Stimulated activated CD4-positive, alpha-beta T cell treated with anti-CD3 and anti-CD28 coated beads, Interleukin-4, amount 100 ng/mL, for 1 hour (primary cell): ENCODE measurements around the gene KLHDC7B.
"Not testable (repeated sequence)": the region's sequence is repeated elsewhere in the genome, so short reads cannot be mapped to it uniquely, and the experiment has no call there.

Experiments used
- DNase-seq: peaks from one replicate; pipeline ENCODE4 v3.0.0-alpha.2; 2020

KLHDC7B gene

DNA sequence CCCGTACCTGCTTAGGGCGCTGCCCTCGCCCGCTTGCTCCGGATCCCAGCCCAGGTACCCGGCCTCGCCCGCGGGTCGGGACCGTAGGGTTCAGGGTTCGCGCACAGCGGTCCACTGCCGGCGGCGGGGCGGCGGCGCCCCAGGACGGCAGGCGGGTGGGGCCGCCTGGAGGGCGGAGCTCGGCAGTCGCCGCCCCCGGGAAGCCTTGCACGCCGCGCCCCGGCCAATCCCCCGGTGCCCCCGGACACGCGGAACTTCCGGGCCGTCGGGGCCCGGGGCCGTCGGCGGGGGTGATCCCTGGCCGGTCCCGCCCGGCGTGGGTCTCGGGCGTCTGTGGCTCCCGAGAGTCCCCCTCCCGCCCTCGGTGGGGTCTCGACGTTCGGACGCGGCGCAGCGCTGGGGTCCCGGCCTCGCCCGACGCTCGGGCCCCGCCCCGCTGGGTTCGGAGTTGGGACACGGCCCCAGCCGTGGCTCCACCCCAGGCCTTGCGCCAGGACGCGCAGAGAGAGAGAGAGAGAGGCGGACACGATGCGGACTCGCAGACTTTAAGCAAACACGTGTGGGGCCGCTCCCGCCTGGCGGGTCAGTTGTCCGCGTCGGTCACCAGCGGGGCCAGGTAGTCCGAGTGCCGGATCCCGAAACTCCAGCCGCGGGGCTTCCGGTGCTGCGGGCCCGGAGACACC is 15.7 kb upstream of the KLHDC7B start, which contains the start of gene TYMP:
Gene TYMP (minus strand): TSS at position 116 of the 683 bp plus-strand sequence. CDS start 303 bp downstream, outside the sequence.
- DNase-seq, result peak; percentile 76

DNA sequence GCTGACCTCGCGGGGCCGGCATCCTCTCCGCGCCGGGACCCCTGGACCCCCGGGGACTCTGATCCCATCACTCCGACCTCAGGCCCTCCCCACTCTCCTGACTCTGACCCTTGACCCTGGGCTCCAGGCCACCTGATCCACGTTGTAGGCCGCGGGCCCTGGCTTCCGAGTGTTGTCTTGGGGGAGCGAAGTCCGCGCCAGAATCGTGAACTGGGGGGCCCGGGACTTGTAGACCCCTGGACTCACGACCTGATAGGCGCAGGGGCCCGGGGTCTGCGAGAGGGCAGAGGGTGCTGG is 15.2 kb upstream of the KLHDC7B start:
- no peak for DNase-seq

DNA sequence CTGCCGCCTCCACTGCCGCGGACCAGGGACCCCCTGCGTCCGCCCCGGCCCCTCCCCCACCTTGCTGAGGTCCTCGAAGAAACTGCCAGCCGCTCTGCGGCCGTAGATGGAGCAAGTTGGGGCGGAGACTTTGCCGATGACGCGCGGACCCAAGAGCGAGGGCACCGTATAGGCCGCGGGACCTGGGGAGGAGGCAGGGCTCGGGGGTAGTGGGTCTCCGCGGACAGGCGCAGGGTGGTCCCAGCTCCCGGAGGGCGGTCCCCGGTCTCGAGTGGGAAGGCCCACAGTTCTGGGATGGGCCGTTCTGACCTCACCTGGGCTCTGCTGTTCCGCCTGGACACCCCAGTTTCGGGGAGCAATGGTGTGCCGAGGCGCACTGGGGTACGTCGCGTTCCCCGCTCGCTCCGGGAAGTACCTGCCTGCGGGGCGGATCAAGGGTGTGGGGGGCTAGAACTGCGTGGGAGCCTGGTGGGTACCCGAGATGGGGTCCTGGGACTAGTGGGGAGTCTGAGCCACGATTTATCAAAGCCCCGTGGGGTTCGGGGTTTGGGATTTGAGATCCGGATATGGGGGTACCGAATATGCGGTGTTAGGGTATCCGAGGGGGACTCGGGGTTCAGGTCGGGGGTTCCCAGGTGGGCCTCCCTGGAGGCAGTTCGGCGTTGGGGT is 14.7 kb upstream of the KLHDC7B start:
- peak; percentile 84 for DNase-seq

DNA sequence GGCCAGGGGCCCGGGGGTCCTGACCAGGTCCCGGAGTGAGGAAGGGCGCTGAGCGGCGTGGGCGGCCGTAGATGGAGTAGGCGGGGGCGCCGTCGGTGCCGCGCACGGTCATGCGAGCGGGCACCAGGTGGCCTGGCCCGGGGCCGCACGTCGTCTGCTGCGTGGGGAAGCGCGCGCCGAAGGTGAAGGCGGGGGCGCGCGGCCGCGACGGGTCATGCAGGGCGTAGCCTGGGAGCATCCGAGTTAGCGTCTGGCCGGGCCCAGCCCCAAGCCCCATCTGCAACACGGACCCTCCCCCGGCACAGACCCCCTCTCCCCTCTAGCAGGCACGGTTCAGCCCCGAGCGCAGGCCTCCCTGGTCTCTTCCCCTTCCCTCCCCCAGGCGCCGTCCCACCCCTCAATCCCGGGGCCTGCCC is 14.1 kb upstream of the KLHDC7B start:
- DNase-seq, result peak; percentile 75

DNA sequence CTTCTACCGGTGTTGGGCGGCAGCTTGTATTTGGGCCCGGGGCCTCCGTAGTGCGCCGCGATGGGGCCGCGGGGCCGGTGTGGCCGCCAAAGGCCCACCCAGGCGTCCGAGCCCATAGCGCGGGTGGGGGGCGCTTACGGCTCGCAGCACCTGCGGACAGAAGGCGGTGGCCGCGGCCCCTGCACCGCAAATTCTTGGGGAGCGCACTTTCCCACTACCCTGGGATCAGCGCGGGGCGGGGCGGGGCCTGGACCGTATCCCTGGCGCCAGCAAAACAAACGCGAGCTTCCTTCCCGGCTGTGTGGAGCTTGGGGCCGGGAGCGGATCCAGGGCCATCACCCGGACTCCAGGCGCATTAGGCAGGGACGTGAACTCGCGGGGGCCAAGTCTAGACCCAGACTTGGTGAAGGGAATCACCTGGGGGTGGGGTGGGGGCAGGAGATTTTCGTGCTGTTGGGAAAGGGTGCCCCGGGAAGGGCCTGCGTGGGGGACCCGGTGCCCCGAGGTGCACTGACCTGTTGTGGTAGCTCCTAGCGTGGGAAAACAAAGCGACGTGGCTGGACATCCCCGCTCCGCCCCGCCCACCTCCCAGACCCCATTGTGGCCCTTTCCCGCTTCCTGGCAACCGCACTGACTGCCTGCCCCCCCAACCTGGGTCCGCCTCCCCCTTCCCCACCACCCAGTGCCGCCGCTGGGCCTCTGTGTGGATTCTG is 13.6 kb upstream of the KLHDC7B start:
- DNase-seq, result no peak

GRCh38 chr22:50532824-50533796 is 12.6 kb upstream of the KLHDC7B start:
- no peak for DNase-seq

DNA sequence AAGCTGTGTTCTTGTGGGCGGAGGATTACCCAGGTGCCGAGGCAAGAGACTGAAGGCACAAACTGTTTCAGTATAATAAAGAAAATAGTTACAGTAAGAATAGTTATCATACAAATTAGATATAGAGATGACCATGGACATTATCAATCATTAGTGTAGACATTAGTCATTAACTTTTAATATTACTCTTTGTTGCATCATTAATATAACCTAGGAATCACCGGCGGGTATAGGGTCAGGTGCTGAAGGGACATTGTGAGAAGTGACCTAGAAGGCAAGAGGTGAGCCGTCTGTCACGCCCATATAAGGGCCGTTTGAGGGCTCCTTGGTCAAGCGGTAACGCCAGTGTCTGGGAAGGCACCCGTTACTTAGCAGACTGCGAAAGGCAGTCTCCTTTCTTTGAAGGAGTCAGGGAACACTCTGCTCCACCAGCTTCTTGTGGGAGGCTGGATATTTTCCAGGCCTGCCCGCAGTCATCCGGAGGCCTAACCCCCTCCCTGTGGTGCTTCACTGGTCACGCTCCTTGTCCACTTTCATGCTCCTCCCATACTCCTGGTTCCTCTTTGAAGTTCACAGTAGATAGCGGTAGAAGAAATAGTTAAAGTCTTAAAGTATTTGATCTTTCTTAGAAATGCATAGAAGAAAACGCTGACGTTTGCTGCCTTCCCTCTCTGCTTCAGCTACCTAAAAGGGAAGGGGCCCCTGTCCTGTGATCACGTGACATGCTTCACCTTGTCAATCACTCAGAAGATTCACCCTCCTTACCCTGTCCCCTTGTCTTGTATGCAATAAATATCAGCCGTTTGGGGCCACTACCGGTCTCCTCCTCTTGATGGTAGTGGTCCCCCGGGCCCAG is 11.6 kb upstream of the KLHDC7B start:
- not testable (repeated sequence) for DNase-seq

DNA sequence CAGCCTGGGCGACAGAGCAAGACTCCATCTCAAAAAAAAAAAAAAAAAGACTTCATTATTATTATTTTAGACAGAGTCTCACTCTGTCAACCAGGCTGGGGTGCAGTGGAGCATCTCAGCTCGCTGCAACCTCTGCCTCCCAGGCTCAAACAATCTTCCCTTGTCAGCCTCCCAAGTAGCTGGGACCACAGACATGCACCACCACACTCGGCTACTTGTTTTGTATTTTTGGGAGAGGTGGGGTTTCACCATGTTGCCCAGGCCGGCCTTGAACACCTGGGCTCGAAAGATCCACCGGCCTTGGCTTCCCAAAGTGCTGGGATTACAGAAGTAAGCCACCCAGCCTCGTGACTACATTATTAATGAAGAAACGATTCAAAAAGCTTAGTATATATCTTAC is 10.6 kb upstream of the KLHDC7B start:
- no peak for DNase-seq

- no peak for DNase-seq
Observed at GRCh38 chr22:50536226-50536625, 9.5 kb upstream of the KLHDC7B start.

DNA sequence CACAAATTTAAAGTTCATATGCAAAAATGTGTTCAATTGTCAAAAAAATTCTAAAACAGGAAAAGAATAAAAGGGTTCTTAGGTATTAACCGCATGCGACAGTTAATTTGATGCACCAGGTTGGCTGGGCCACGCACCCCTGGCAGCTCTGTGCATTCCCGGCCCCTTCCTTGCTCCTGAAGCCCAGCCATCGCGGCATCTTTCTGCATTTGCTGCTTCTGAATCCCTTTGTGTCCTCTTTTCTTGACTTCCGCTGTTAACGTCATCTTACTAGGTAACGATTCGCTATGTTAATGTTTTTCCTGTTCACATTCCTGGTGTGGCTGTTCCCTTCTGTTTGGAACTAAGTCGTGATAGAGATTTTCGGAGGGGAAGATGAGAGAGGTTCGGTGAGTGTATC is 7.9 kb upstream of the KLHDC7B start:
- DNase-seq, result no peak

GRCh38 chr22:50540381-50540780 is 5.3 kb upstream of the KLHDC7B start:
- no peak for DNase-seq

GRCh38 chr22:50541667-50542026 is 4.1 kb upstream of the KLHDC7B start:
- not testable (repeated sequence) for DNase-seq

DNA sequence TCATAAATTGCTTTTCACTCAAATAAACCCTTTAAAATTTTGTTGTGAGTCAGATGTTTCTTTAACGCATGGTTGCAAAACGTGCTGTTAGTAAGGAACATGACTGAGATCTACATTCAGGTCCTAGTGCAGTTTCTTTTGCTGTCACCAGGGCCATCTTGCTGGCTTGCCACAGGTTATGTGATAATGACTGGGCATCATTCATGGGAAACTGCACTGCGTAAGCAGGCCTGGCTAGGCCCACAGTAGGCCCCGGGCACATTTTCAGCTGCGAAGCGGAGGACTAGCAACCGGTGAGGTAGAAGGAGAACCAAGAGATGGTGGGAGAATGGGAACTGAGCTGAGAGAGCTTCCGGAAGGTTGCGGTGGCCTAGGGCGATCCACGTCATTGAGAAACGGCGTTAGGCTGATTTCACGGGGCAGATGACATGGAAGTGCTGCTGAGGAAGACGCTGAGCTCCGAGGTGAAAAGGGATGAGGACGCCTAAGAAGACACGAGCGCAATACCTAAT is 3.2 kb upstream of the KLHDC7B start:
- DNase-seq, result no peak

- peak; percentile 86 for DNase-seq
Observed at GRCh38 chr22:50544078-50544745, 1.5 kb upstream of the KLHDC7B start.

- DNase-seq, result no peak
Observed at GRCh38 chr22:50544746-50545253, 899 bp upstream of the KLHDC7B start.

DNA sequence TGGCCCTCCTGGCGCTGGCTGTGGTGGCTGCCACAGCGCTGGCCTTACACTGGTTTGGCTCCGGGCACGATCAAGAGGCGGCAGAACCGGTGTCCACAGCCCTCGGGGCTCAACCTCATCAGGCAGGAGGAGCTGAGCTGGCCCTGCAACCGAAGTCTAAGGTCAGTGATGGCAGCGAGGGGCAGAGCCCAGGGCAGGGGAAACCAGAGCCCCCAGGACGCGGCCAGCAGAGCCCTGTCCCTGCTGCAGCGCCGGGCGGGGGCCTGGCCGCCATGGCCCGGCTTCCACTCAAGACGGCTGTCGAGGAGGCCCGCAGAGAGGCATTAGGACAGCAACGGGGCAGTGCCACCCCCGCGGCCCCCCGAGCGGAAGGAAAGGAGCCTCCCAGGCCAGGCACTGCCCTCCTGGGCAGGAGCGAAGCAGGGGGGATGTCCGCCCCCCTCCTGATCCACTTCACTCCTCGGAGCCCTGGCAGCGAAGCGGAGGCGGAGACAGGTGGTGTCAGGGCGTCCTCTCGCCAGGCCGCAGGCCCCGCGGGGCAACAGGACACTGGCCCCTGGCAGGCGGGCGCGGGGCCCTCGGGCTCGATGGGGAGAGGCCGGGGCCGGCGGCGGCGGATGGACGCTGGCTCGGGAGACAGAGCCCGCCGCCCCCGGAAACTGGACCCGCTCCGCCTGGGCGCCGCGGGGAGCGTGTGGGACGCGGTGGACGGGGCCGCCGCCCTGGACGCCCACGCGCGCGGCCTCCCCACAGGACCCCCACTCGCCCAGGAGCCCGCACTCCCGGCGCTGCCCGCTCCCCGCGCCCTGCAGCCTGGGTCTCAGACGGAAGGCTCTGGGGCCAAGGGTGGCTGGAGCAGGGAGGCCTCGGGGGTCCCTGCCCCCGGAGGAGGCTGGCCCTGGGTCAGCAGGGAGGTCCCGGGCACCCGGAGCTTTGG is 895 bp downstream of the KLHDC7B start:
- DNase-seq, result no peak

DNA sequence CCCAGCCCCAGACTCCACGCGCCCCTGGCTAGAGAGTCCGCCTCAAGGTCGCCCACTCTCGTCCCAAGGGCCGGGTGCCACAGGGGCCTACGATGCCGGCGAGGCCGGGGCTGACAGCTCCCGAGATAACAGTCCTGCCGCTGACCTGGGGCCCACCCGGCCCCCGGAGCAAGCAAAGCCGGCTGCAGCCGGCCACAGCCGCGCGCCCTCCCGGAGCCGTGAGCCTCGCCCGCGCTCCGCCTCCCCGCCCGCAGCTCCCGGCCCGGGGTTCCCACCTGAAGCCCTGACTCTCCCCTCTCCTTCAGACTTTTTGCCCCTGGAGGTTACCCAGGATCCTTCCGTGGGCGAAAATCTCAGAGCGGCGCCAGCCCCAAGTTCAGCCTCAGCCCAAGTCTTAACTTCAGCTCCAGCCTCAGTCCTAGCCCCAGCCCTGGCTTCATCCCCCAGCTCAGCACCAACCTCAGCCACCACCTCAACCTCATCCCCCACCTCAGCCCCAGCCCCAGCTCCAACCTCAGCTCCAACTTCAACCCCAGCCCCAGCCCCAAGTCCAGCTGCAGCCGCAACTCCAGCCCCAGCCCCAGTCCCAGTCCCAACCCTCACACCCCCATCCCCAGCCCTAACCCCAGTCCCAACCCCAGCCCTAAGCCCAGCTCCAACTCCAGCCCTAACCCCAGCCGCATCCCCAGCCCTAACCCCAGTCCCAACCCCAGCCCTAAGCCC is 1.7 kb downstream of the KLHDC7B start:
- no peak for DNase-seq

- peak; percentile 63 for DNase-seq
Observed at GRCh38 chr22:50548040-50548920, 2.6 kb downstream of the KLHDC7B start.
